ENCODE data around the gene KRTAP4-8.

DNA sequence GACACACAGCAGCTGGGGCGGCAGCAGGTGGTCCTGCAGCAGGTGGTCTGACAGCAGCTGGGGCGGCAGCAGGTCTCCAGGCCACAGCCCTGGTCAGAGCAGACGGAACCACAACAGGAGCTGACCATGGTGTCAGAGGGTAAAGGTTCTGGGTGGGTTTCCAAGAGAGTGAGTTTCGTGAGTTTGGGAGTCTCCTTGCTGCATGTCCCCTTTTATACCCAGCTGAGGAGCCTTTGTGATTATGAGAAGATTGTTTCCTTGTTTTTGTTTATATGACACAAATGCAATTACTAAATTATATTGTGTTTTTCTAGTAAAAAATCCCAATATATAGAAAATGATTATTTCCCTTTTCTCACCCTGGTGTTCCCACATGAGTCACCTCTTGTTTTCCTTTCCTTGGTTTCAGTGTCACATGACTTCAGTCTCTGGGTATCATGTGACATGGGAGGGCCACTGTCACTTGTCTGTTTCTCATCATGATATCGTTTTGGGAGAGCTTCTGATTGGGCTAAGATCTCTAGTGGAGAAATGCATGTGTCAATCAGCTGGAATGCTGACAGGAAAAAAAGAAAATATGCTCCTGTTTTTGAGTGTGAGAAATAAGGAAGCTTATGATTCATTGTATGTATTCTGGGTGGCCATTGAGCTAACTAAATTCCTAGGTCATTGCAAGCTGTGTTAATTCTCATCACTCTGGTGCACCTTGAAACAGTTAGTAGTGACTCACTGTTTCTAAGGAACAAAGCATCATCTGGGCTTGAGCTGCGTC is 42.6 kb upstream of the KRTAP4-8 start, which contains the start of gene KRTAP4-6:
- TF ChIP-seq EZH2phosphoT487 (IDR thresholded peaks at IDR 0.05; ENCODE audit: borderline replicate concordance): no peak
- TF ChIP-seq, protein P1, sequence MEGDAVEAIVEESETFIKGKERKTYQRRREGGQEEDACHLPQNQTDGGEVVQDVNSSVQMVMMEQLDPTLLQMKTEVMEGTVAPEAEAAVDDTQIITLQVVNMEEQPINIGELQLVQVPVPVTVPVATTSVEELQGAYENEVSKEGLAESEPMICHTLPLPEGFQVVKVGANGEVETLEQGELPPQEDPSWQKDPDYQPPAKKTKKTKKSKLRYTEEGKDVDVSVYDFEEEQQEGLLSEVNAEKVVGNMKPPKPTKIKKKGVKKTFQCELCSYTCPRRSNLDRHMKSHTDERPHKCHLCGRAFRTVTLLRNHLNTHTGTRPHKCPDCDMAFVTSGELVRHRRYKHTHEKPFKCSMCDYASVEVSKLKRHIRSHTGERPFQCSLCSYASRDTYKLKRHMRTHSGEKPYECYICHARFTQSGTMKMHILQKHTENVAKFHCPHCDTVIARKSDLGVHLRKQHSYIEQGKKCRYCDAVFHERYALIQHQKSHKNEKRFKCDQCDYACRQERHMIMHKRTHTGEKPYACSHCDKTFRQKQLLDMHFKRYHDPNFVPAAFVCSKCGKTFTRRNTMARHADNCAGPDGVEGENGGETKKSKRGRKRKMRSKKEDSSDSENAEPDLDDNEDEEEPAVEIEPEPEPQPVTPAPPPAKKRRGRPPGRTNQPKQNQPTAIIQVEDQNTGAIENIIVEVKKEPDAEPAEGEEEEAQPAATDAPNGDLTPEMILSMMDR (conservative IDR thresholded peaks at IDR 0.05; ENCODE audit: low read length): no peak
